NCI-H2171 (cell line): ENCODE data around the gene ANTXR2.

Experiments used
- DNase-seq: peaks from one replicate; lab custom pipeline; 2025; lab: John Stamatoyannopoulos, UW

ANTXR2 gene

DNA sequence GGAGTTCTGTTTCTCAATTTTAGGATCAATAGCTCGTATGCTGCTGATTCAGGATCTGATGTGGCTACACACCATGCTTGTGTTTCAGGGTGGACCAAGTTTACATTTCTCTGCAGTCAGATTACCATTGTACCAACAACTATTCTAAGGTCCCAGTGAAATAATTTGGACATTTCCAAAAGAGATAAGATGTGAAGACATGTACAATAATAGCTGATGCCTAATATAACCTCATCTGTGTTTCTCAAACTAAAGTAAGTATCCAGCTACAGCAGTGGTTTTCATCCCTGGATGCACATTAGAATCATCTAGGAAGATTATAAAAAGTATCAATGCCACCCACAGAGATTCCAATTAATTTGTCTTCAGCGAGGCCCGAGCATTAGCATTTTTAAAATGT lies 209.7 kb downstream of the ANTXR2 start:
- DNase-seq = no peak

DNA sequence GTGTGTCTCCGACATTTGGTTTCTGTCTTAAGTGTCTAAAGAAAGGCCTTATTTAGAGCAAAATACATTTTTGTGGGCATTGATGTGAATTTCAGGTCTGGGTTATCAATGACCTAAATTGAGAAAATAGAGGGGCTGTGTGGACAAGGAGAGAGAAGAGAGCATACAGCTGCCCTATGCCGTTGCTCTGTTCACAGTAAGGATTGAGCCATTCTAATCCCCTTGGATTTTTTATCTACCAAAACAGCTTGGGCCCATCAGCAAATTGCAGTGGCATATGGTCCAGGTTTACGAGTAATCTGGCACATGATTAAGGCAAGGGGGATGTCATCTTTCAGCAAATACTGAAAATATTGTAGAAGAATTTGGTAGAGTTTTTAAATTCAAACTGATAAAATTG lies 210.2 kb downstream of the ANTXR2 start:
- DNase-seq = peak; percentile 41

DNA sequence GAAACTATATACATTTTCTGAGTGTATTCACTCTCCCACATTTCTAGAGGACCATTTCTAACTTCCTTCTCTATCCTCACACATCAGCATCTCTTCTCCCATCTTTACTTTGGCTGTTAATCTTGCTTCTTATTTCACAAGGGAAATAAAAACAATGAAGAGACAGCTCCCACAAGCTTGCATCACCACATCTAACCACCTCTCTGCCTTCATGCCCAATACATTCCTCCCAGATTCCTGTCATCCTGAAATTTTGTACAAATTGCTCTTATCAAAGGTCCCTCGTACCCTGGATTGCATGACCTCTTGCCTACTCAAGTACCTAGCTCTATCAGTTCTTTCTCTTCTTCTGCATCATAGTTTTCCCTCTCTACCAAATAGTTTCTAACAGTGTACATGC lies 215.2 kb downstream of the ANTXR2 start:
- DNase-seq = no peak

DNA sequence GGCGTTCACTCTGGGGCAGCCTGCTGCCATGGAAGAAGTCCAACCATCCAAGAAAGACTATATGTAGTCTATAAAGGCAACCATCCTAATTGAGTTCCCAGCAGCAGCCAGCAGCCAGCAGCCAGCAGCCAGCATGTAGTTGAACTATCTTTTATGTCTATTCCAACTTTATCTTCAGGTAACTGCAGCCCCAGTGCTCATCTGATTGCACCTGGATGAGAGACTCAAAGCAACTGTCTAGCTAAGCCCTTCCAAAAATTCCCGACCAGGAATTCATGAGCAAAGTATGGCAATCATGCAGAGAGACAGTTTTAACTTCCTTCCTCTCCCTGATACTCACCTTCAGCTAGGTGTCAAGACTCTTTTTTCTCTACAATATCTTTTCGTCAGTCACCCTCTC lies 216.8 kb downstream of the ANTXR2 start:
- no peak for DNase-seq

DNA sequence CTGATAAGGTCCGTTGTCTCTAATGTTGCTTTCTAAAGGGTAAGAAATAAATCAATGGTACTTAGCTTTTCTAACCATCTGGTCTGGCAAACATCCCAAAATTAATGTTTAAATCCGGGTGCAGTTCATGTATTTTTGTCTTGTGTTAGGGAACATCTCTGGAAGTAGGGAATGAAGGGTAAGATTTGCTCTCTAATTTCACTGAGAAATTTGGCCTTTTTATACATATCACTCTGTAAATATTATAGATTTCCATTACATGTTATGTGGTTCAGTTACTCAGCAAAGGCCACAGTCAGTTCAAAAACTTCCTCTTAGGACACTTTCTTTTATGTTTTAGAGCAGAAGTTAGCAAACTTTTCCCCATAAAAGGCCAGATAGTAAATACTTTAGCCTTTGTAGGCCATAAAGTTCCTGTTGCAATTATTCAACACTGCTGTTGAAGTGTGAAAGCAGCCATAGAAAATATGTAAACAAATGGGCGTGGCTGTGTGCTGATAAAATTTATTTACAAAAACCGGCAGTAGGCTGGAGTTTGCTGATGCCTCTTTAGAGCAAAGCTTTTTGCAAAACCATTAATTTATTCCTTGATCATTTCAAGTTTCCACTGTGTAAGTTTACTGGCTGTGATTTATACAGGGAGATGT lies 218.1 kb downstream of the ANTXR2 start:
- DNase-seq = peak; percentile 24

DNA sequence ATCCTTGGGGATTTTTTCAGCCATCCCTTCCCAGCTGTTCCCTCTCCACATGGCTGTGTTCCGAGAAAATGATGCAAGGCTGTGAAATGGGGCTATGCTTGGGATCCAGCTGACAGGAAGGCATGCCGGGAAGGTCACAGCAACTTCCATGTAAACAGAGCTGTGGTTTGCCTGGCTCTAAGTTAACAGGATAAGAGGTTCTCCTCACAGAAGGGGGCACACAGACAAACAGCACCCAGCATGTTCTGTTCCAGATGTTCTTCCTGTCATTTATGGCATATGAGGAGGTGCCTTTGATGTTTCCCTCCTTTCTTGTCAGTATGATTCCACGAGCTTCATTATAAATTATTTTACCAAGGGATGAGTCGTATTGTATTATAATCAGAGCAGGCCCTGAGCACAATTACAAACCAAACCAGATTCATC lies 220.7 kb downstream of the ANTXR2 start:
- DNase-seq = no peak

DNA sequence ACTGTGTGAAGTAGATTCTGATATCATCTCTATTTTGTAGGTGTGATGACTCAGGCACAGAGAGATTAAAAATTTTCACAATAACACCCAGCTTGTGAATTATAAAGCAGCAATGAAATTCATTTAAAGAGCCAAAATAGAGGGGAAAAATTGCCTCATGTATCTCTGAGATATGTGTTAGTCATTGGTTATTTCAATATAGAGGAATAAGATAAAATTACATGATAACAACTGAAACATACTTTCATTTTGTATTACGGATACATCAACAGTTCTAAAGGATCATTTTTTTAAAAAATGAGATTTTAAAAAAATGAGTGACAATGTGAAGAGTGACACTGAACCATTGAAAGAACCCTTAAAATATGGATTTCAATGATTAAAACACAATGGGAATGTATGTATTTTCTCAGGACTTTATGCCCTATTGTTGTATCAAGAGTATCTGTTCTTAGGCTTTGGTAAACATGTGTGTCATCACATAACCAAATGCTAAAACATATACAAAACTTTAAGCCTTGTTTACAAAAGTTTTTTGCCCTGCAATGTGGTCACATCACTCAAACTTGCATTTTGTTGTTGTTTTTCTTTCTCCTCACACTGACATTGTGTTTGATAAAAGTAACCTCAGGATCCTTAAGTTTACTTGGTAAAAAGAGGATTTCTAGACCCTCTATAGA lies 221.3 kb downstream of the ANTXR2 start:
- DNase-seq = no peak
